COLO668 (cell line): ENCODE measurements around the gene TRPV6.

Experiments
- DNase-seq: peaks from one replicate; lab custom pipeline; 2025; ENCODE audit not compliant: unreplicated experiment; lab: John Stamatoyannopoulos, UW

Gene TRPV6

GRCh38 chr7:142885311-142886230 is at the start of gene TRPV6:
Gene TRPV6 (minus strand): TSS chr7:142885745.
- no peak for DNase-seq

- DNase-seq, result no peak
Measured at GRCh38 chr7:142934056-142934455, 48.5 kb upstream of the TRPV6 start.

GRCh38 chr7:142933624-142934023 is 48.1 kb upstream of the TRPV6 start, which contains the start of gene TRPV5:
Gene TRPV5 (minus strand): TSS chr7:142933746. CDS start chr7:142933459, 287 bp downstream.
- no peak for DNase-seq

GRCh38 chr7:142933092-142933475 is 47.5 kb upstream of the TRPV6 start:
- no peak for DNase-seq

GRCh38 chr7:142932386-142933091 is 47.0 kb upstream of the TRPV6 start:
- DNase-seq, result no peak

GRCh38 chr7:142930126-142930730 is 44.7 kb upstream of the TRPV6 start:
- no peak for DNase-seq

- no peak for DNase-seq
Measured at GRCh38 chr7:142927949-142928348, 42.4 kb upstream of the TRPV6 start.

- no peak for DNase-seq
Measured at GRCh38 chr7:142927085-142927745, 41.7 kb upstream of the TRPV6 start.

- DNase-seq, result no peak
Measured at GRCh38 chr7:142925413-142925812, 39.9 kb upstream of the TRPV6 start.

GRCh38 chr7:142923391-142923790 is 37.8 kb upstream of the TRPV6 start:
- no peak for DNase-seq

- no peak for DNase-seq
Measured at GRCh38 chr7:142919656-142920055, 34.1 kb upstream of the TRPV6 start.

- DNase-seq, result no peak
Measured at GRCh38 chr7:142918901-142919300, 33.4 kb upstream of the TRPV6 start.

GRCh38 chr7:142917447-142917846 is 31.9 kb upstream of the TRPV6 start:
- no peak for DNase-seq

GRCh38 chr7:142916508-142916907 is 31.0 kb upstream of the TRPV6 start:
- no peak for DNase-seq

GRCh38 chr7:142915315-142915714 is 29.8 kb upstream of the TRPV6 start:
- no peak for DNase-seq

GRCh38 chr7:142914121-142914520 is 28.6 kb upstream of the TRPV6 start:
- no peak for DNase-seq

- no peak for DNase-seq
Measured at GRCh38 chr7:142913566-142913965, 28.0 kb upstream of the TRPV6 start.

GRCh38 chr7:142913051-142913450 is 27.5 kb upstream of the TRPV6 start:
- no peak for DNase-seq

- DNase-seq, result no peak
Measured at GRCh38 chr7:142910481-142910880, 24.9 kb upstream of the TRPV6 start.

- no peak for DNase-seq
Measured at GRCh38 chr7:142910031-142910433, 24.5 kb upstream of the TRPV6 start.
